SU-DHL-6 (cell line): Measurements from ENCODE around the gene PPIC.

Experiments
- H2AFZ ChIP-seq: fragments of 200-600 bp; sonication (generic); 2 replicates; pipeline ENCODE4 v1.6.1; 2014; ENCODE audit warnings: low read depth, mild to moderate bottlenecking, moderate library complexity, mixed read lengths, antibody characterized with exemption, low read length; ENCODE audit not compliant: severe bottlenecking
- H3F3A ChIP-seq: fragments of 200-600 bp; shearing (Covaris generic); 2 replicates; pipeline ENCODE4 v1.6.0; 2016; ENCODE audit warnings: antibody characterized with exemption, mild to moderate bottlenecking; ENCODE audit not compliant: insufficient read depth
- H3K27ac ChIP-seq: fragments of 200-600 bp; sonication (generic); 2 replicates; pipeline ENCODE4 v1.5.1; 2016; ENCODE audit warnings: low read depth, mild to moderate bottlenecking, low read length, moderate library complexity, mixed read lengths
- H3K27me3 ChIP-seq: fragments of 200-600 bp; sonication (generic), shearing (Covaris generic); 2 replicates; pipeline ENCODE4 v1.6.0; 2014; ENCODE audit warnings: mild to moderate bottlenecking, low read length
- H3K36me3 ChIP-seq: fragments of 200-600 bp; sonication (generic); 2 replicates; pipeline ENCODE4 v1.6.1; 2014; ENCODE audit warnings: mild to moderate bottlenecking, low read length, mixed read lengths
- H3K4me2 ChIP-seq: fragments of 300-600, 200-600 bp; shearing (Covaris generic), sonication (generic); 2 replicates; pipeline ENCODE4 v1.6.0; 2014; ENCODE audit warnings: low read length, low read depth, mild to moderate bottlenecking; ENCODE audit not compliant: poor library complexity, severe bottlenecking
- H3K4me3 ChIP-seq: fragments of 200-600 bp; sonication (generic); 2 replicates; pipeline ENCODE4 v1.5.1; 2014; ENCODE audit warnings: antibody characterized with exemption, low read length, mild to moderate bottlenecking, mixed read lengths; ENCODE audit not compliant: insufficient read depth, poor library complexity, severe bottlenecking
- H3K79me2 ChIP-seq: fragments of 200-600 bp; sonication (generic); 2 replicates; pipeline ENCODE4 v1.6.1; 2014; ENCODE audit warnings: mild to moderate bottlenecking, low read length, moderate library complexity; ENCODE audit not compliant: insufficient read depth
- H3K9ac ChIP-seq: fragments of 200-600 bp; sonication (generic); 2 replicates; pipeline ENCODE4 v1.7.0; 2014; ENCODE audit warnings: mild to moderate bottlenecking, low read length
- H3K9me2 ChIP-seq: fragments of 200-600 bp; sonication (generic); replicated peaks from 2 replicates; pipeline ENCODE4 v1.6.1; 2014; ENCODE audit warnings: low read length; ENCODE audit not compliant: insufficient read depth
- H3K9me3 ChIP-seq: fragments of 200-600 bp; sonication (generic); 2 replicates; pipeline ENCODE4 v1.6.1; 2014; ENCODE audit warnings: low read length, mixed read lengths; ENCODE audit not compliant: insufficient read depth
- H4K20me1 ChIP-seq: fragments of 200-600 bp; sonication (generic); 2 replicates; pipeline ENCODE4 v1.6.1; 2014; ENCODE audit warnings: low read depth, mild to moderate bottlenecking, antibody characterized with exemption, low read length, moderate library complexity, mixed read lengths
- EZH2phosphoT487 ChIP-seq: fragments of 200-600 bp; sonication (generic), shearing (Covaris generic); conservative IDR thresholded peaks from 2 replicates; pipeline ENCODE4 v1.6.1; 2018; ENCODE audit warnings: mild to moderate bottlenecking, antibody characterized with exemption, low read length, moderate library complexity, mixed read lengths
- TF ChIP-seq, protein P1 (sequence below): fragments of 200-600 bp; sonication (generic); IDR thresholded peaks from one replicate; pipeline ENCODE4 v1.5.1; 2017; ENCODE audit warnings: antibody characterized with exemption, mild to moderate bottlenecking, low read length, moderate library complexity; ENCODE audit not compliant: insufficient read depth, poor library complexity, severe bottlenecking

The PPIC gene

DNA sequence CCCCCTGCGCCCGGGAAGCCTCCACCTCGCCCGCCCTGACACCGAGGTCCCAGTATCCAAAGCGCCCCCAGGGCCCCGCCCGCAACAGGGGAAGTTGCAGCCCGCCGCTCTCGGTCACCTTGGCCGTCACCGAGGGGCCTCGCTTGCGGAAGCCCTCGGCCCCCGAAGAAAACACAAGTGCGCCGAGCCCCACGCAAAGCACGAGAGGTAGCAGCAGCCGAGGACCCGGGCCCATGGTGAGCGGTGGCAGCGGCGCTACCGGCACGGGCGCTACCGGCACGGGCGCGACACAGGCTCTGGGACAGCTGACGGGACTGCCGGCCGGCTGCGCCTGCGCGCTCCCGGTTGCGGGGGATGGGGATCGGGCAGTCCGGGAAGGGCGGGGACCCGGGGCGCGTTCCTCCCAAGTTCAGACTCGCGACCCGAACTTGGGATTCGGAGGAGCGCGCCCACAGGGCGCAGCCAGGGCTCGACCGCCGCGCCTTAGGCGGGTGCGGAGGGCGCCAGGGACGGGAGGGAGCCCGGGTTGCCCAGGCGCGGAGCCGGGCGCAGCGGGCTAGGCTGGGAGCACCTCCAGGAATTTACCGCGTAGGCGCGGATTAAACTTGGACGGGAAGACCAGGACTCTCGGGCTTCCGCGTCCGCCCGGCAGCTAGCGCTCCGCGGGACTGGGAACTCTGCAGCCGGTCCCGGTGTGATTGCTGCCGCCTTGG lies at the start of gene PPIC:
Gene PPIC (minus strand): TSS at position 335 of the 713 bp plus-strand sequence. CDS start 100 bp downstream, at position 235.
- Histone ChIP-seq H3K4me2 (peak within 1 kb of the TSS; percentile 26), H4K20me1 (no peaks in the 10 kb centered on the region), H3K9me2 (no peaks in the 10 kb centered on the region), H3K79me2 (no peaks in the 10 kb centered on the region), H2AFZ (peak within 1 kb of the TSS; percentile 14), H3K9ac (no peak within 1 kb of the TSS), H3K27me3 (no peaks in the 10 kb centered on the region), H3K36me3 (no peaks in the 10 kb centered on the region), H3F3A (no peaks in the 10 kb centered on the region), H3K9me3 (no peaks in the 10 kb centered on the region), H3K27ac (no peak within 1 kb of the TSS), H3K4me3 (no peak within 1 kb of the TSS)
- TF ChIP-seq EZH2phosphoT487 = no peak
- TF ChIP-seq, protein P1, sequence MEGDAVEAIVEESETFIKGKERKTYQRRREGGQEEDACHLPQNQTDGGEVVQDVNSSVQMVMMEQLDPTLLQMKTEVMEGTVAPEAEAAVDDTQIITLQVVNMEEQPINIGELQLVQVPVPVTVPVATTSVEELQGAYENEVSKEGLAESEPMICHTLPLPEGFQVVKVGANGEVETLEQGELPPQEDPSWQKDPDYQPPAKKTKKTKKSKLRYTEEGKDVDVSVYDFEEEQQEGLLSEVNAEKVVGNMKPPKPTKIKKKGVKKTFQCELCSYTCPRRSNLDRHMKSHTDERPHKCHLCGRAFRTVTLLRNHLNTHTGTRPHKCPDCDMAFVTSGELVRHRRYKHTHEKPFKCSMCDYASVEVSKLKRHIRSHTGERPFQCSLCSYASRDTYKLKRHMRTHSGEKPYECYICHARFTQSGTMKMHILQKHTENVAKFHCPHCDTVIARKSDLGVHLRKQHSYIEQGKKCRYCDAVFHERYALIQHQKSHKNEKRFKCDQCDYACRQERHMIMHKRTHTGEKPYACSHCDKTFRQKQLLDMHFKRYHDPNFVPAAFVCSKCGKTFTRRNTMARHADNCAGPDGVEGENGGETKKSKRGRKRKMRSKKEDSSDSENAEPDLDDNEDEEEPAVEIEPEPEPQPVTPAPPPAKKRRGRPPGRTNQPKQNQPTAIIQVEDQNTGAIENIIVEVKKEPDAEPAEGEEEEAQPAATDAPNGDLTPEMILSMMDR = no peak

DNA sequence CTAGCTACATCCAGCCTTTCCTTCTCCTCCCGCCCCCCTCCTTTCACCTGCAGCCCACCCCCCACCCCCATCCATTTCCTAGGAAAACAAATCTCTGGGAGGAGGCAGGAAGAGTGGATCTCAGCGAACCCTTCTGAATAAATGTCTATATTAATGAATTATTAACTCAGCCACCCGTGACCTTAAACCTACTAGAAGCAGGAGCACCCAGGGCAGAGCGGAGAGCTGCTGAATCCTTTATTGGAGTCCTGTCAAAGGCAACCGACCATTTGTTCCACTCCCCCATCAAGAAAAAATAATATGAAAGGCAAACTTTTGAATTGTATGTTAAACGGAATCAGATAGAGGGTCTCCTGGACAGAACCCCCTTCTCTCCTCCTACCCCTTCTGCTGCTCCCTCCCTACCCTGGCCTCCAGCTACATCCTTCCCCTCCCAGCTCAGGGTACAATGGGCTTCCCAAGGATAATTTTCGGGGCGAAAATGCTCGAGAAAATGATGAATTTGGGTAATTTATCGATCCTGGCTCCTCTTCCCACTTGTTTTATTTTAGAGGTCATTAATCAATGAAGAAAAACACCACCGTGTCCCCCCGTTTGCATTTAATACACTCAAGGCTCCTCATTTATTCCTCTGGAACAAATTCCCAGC lies 49.2 kb upstream of the PPIC start:
- Histone ChIP-seq H4K20me1 (no peaks in the 10 kb centered on the region), H3F3A (no peaks in the 10 kb centered on the region), H3K9me3 (no peaks in the 10 kb centered on the region), H3K4me2 (no peak overlapping the region), H3K36me3 (no peaks in the 10 kb centered on the region), H3K9me2 (no peaks in the 10 kb centered on the region), H3K27ac (no peak overlapping the region), H3K27me3 (no peaks in the 10 kb centered on the region), H3K9ac (no peak overlapping the region), H3K79me2 (no peaks in the 10 kb centered on the region), H3K4me3 (no peak overlapping the region), H2AFZ (no peak overlapping the region)
- no peak for TF ChIP-seq EZH2phosphoT487
- TF ChIP-seq, protein P1 = no peak

DNA sequence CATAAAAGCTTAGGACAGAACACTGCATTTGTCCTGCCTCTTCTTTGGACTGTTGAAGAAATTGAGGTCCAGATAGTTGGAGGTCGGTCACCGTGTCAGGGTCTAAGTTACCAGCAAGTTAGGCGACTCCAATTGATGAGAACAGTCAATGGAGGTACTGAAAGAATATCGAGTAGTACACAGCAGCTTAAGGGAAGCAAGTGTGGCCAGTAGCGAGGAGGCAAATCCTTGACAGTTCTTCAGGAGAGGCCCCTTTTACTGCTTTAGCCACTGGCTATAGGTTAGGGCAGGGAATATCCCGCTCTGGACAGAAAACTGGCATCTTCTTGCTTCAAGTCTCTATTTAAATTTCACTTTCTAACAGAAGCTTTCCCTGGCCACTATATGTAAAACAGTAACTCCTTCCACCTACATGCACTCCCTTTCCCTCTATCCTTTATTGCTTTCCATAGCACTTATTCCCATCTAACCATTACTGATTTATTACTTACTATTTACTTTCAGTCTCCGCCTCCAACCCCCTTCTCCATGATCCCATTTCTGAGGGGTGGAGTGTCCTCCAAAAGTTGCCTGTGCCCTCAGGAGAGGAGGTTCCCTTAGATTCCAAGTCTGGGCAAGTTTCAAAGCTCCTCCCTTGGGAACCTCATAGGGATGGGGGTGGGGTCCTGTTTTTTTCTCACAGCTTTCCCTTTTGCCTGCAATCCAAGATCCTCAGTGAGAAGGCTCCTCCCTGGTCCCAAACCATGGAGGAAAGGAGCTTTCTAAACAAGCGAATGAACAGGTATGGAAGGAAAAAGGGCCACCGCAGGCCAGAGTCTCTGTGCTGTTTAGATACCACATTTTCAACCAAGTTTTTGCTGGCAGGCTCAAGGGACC lies 48.4 kb upstream of the PPIC start:
- no peak overlapping the region for H3K4me2 ChIP-seq
- H3K9me3 ChIP-seq = no peaks in the 10 kb centered on the region
- H4K20me1 ChIP-seq = no peaks in the 10 kb centered on the region
- H3K9me2 ChIP-seq = no peaks in the 10 kb centered on the region
- no peak overlapping the region for H3K9ac ChIP-seq
- H3K36me3 ChIP-seq = no peaks in the 10 kb centered on the region
- no peaks in the 10 kb centered on the region for H3K27me3 ChIP-seq
- H3K27ac ChIP-seq = no peak overlapping the region
- H3K79me2 ChIP-seq = no peaks in the 10 kb centered on the region
- H3F3A ChIP-seq = no peaks in the 10 kb centered on the region
- H3K4me3 ChIP-seq = no peak overlapping the region
- H2AFZ ChIP-seq = no peak overlapping the region
- TF ChIP-seq EZH2phosphoT487 = no peak
- TF ChIP-seq, protein P1 = no peak
